GM18499 (cell line): Measurements from ENCODE around the gene ERICH4.
A peak's percentile ranks its signal among the peaks of the same experiment; 100 is the strongest.
"Not testable (repeated sequence)": the region's sequence is repeated elsewhere in the genome, so short reads cannot be mapped to it uniquely, and the experiment has no call there.

ENCODE experiments used
- ATAC-seq: cut with Tn5 transposase; IDR thresholded peaks from one replicate; pipeline ENCODE4 v1.9.1; 2021; ENCODE audit warnings: moderate number of reproducible peaks; ENCODE audit not compliant: insufficient read depth, unreplicated experiment

ERICH4 gene

DNA sequence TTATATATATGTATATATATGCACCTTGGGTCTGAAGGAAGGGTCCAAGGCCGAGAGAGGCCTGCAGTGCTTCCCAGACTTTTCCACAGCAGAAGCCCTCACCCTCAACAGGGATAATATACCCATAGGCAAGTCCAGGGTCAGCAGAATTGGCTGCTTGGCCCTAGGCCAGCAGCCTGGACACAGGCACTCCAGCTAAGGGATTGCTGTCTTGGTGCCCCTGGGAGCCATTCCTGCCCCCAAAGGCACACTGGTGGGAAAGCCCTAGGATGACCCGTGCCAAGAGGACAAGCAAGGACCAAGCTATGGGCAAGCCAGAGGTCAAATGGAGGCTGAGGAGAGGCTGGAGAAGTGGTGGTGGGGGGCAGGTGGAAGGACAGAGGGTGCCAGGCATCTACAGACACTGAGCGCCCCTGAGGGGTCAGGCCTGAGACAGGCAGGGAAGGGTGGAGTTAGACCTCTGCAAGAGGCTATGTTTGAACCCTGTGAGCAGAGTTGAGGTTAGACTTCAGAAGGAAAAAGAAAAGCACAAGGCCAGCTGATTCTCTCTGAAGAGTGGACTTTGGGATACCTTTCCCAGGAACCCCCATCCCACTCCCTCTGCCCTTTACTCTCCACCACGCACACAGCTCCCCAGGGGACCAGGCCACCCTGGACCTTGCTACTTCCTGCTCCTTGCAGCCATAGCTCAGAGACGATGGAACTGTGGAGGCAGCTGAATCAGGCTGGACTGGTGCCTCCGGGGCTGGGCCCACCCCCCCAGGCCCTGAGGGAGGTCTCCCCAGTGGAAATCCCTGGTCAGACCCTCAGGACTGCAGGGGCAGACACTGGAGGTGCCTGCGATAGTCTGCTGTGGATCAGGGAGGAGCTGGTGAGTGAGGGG lies at the start of gene ERICH4:
TSS of gene ERICH4 (plus strand) at position 684 of the 883 bp plus-strand sequence. CDS start at position 698, 14 bp downstream.
- no peak for ATAC-seq

DNA sequence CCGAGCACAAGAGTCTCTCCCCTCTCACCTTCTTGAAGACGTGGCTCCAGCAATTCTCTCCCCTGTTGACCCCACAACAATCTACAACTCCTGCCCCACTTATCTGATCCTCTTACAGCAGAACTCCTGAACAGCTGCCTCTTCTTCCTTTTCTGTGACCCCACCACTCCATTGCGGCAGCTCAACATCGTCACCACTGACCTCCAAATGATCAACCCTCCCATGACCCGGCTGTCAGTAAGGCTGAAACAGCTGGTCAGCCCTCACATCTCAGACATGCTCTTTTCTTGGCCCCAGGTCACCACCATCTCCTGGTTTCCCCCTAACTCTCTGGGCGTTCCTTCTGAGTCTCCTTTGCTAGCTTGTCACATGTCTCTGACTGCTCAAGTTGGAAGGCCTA lies 47.6 kb upstream of the ERICH4 start:
- no peak for ATAC-seq

- ATAC-seq = peak; percentile 89
Measured at GRCh38 chr19:41397086-41398049, 45.6 kb upstream of the ERICH4 start, which contains the start of the genes BCKDHA and EXOSC5. TSS of gene BCKDHA (plus strand) at chr19:41397818. CDS start at chr19:41397828, 10 bp downstream. TSS of gene EXOSC5 (minus strand) at chr19:41397359. CDS start at chr19:41397328, 31 bp downstream.

DNA sequence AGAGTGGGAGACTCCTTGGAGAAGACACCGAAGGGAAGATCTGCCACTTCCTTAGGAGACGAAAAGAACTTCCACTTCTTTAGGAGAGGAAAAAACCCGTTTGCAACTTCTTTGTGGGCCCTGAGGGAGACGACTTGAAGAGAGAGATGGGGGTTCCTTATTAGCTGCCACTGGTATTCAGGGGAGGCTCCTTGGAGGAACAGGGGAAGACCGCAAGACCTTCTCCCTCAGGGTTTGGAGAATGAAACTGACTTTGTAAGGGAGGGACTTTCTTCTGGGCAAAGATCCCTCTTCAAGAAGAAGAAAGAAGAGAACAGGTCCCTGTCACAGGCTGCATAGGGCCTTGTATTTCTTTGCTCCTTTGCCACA lies 44.9 kb upstream of the ERICH4 start:
- no peak for ATAC-seq

DNA sequence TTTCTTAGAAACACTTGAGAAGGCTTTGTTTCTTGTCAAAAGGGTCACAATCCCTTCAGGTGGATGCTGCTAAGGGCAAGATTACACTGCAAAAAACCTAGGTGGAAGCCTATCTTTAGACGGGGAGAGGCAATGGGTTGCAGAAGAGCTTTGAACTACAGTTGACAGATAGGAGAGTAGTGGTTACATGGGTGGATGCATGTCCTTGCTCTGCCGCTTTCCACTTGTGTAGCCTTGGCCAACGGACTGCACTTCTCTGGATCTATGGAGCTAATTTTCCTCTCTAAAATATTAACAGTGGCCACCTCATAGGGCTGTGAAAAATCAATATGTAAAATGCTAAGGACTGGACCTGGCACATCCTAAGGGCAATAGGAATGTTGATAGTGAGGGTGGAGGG lies 44.4 kb upstream of the ERICH4 start:
- ATAC-seq = no peak

- no peak for ATAC-seq
Measured at GRCh38 chr19:41399091-41399490, 43.9 kb upstream of the ERICH4 start.

GRCh38 chr19:41399525-41399924 lies 43.4 kb upstream of the ERICH4 start:
- no peak for ATAC-seq

DNA sequence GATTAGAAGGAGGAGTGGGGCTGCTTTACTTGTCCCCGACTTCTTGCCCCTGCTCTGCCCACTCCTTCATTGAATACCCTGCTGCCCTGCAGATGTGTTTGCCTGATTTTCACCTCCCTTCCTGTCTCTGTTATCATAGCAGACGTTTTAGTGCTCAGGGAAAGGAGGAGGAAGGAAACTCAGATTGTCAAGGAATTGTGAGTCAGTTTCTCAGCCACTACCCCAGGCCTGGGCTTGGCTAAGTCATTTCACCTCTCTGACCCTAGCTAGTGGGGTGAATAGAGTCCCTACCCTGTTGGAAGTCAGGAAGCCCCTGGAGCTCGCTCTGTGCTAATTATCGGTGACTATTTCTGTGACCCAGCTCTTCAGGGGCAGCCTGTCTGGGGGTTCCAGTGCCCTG lies 41.5 kb upstream of the ERICH4 start:
- no peak for ATAC-seq

DNA sequence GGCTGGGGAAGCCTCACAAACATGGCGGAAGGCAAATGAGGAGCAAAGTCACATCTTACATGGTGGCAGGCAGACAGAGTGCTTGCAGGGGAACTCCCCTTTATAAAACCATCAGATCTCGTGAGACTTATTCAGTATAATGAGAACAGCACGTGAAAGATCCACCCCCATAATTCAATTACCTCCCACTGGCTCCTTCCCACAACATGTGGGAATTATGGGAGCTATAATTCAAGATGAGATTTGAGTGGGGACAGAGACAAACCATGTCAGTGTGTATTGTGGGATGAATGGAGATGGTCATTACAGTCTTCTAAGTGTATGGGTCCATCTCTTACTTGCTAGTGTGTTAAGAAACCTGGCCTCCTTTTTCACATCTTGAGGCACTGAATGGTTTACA lies 40.9 kb upstream of the ERICH4 start:
- ATAC-seq = no peak

GRCh38 chr19:41403181-41403970 lies 39.6 kb upstream of the ERICH4 start:
- ATAC-seq = no peak

- ATAC-seq = no peak
Measured at GRCh38 chr19:41405776-41406175, 37.2 kb upstream of the ERICH4 start.

DNA sequence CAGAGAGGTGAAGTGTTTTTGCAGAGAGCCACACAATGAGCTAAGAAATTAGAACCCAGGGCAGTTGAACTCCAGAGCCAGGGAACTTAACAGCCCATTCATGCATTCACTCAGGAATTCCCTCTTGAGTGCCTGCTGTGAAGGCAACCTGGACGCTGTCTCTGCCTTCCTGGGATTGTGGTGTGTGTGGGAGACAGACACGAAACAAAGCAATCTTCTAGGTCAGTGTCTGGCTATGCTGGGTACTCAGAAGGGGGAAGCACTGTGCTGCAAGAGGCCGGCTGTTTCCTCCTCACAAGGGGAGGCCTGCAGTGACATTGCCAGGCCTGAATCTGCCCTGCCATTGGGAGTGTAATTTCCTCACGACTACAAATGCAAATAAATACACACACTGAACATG lies 35.7 kb upstream of the ERICH4 start:
- ATAC-seq = no peak

DNA sequence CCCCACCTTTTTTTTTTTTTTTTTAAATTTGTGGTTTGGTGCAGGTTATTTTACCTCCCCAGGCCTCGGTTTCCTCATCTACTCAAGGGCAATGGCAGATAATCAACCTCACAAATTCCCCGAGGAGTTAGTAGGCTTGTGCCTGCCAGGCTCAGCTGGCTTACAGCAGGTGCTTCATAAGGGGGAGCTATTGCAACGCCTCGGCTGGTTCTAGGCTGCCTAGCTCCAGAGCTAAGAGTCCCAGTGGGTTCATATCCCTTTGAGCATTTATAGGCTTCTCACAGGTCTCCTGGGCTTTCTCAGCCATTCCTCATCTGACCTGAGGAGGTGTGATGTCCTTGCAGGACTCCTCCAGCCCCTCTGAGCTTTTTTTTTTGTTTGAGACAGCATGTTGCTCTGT lies 34.7 kb upstream of the ERICH4 start:
- no peak for ATAC-seq

- not testable (repeated sequence) for ATAC-seq
Measured at GRCh38 chr19:41408846-41409245, 34.1 kb upstream of the ERICH4 start.

GRCh38 chr19:41409288-41409687 lies 33.7 kb upstream of the ERICH4 start:
- no peak for ATAC-seq

DNA sequence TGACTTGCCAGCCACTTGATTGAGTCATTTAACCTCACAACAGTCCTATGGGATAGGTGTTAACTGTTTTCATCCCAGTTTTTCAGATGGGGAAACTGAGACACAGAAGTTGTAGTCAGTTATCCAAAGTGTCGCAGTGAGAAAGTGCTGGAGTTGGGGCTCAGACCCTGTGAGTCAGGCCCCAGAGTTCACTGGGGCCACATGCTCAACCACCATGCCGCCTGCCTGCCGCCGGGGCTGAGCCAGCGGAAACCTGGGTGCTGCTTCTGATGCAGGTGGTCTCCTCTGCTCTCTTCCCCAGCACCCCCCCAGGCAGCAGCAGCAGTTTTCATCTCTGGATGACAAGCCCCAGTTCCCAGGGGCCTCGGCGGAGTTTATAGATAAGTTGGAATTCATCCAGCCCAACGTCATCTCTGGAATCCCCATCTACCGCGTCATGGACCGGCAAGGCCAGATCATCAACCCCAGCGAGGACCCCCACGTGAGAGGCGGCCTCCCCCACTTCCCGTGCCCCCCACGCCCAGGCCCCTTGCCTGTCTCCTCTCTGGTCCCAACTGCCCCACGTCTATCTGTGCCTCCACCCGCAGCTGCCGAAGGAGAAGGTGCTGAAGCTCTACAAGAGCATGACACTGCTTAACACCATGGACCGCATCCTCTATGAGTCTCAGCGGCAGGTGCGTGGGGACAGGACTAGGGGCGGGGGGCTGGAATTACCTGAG lies 32.5 kb upstream of the ERICH4 start:
- no peak for ATAC-seq

GRCh38 chr19:41411100-41411967 lies 31.6 kb upstream of the ERICH4 start:
- no peak for ATAC-seq

GRCh38 chr19:41411968-41412265 lies 31.0 kb upstream of the ERICH4 start:
- ATAC-seq = no peak

- ATAC-seq = no peak
Measured at GRCh38 chr19:41412953-41413352, 30.0 kb upstream of the ERICH4 start.
